B cell (primary cell): ENCODE data around the gene AZI2. TPM values are rescaled to one million over a fixed set of nuclear protein-coding genes. Genes with fewer than 3 reads are reported as not detected.

ENCODE experiments used
- ATAC-seq: fragments of 200-7000 bp; cut with Tn5 transposase; one replicate; pipeline ENCODE4 v1.10.0; 2021; ENCODE audit warnings: low read depth, mild to moderate bottlenecking, moderate number of reproducible peaks, moderate library complexity
- CTCF ChIA-PET: fragments of 350-600 bp; sonication (Branson Sonifier 250); formaldehyde crosslinking; loops from one replicate; lab custom pipeline; 2021; ENCODE audit warnings: antibody characterized with exemption, inconsistent platforms; lab: Charles Lee
- POLR2A ChIA-PET: fragments of 350-600 bp; sonication (Branson Sonifier 250); formaldehyde crosslinking; loops from one replicate; lab custom pipeline; 2021; ENCODE audit warnings: antibody characterized with exemption; lab: Charles Lee
- DNase-seq: peaks from one replicate; pipeline ENCODE4 v3.0.0; 2013
- H2AFZ ChIP-seq: 2 replicates; pipeline ENCODE4 v1.6.1; 2012; ENCODE audit warnings: mild to moderate bottlenecking, low read depth, low read length; ENCODE audit not compliant: insufficient read depth, poor library complexity, severe bottlenecking
- H3K27ac ChIP-seq, 2 donors: 1 replicate in 1 of 2; 2 replicates in 1 of 2; pipeline ENCODE4 v1.5.1; 2012 to 2013; ENCODE audit warnings: low read length in 2 of 2, mild to moderate bottlenecking in 2 of 2, moderate library complexity in 1 of 2
- H3K27me3 ChIP-seq, 4 experiments: fragments of 200-600 bp in 1 of 4; sonication (generic) in 1 of 4; replicated peaks in 1 of 4; 1 replicate in 2 of 4; 2 replicates in 2 of 4; pipeline versions ENCODE4 v1.6.1 to v1.7.0; 2013 to 2016; ENCODE audit warnings: low read length in 3 of 4, mild to moderate bottlenecking in 2 of 4, mixed read lengths in 1 of 4, moderate library complexity in 1 of 4; ENCODE audit not compliant: insufficient read depth in 4 of 4, control insufficient read depth in 3 of 4; ENCODE audit errors: control extremely low read depth in 1 of 4
- H3K36me3 ChIP-seq, 2 experiments: replicated peaks in 1 of 2; 1 replicate in 1 of 2; 2 replicates in 1 of 2; pipeline versions ENCODE4 v1.6.1 to v1.7.1; 2013; ENCODE audit warnings: low read length in 1 of 2; ENCODE audit not compliant: insufficient read depth in 2 of 2, control insufficient read depth in 1 of 2; ENCODE audit errors: control extremely low read depth in 1 of 2, extremely low read depth in 1 of 2
- H3K4me1 ChIP-seq, 2 donors: fragments of 200-600 bp in 1 of 2; sonication (generic) in 1 of 2; 1 replicate in 1 of 2; 2 replicates in 1 of 2; pipeline versions ENCODE4 v1.5.1 to v1.6.1; 2013 to 2017; ENCODE audit warnings: low read length in 2 of 2; ENCODE audit not compliant: control insufficient read depth in 2 of 2, insufficient read depth in 2 of 2
- H3K4me2 ChIP-seq: replicated peaks from 2 replicates; pipeline ENCODE3; 2012; ENCODE audit warnings: mild to moderate bottlenecking, low read depth, low read length; ENCODE audit not compliant: poor library complexity, severe bottlenecking
- H3K4me3 ChIP-seq, 5 experiments: fragments of 200-600 bp in 1 of 5; sonication (generic) in 1 of 5; 1 replicate in 3 of 5; 2 replicates in 2 of 5; pipeline versions ENCODE4 v1.5.1 to v1.7.0; 2011 to 2016; ENCODE audit warnings: low read length in 4 of 5, mild to moderate bottlenecking in 4 of 5, low read depth in 2 of 5, control low read depth in 1 of 5, moderate library complexity in 1 of 5; ENCODE audit not compliant: insufficient read depth in 1 of 5; ENCODE audit errors: control extremely low read depth in 1 of 5, extremely low read depth in 1 of 5
- H3K79me2 ChIP-seq: fragments of 200-600 bp; sonication (generic); one replicate; pipeline ENCODE4 v1.6.0; 2016; ENCODE audit warnings: low read length; ENCODE audit not compliant: control insufficient read depth, insufficient read depth
- H3K9ac ChIP-seq: fragments of 200-600 bp; sonication (generic); 2 replicates; pipeline ENCODE4 v1.6.1; 2017; ENCODE audit warnings: mild to moderate bottlenecking, low read length, moderate library complexity
- H3K9me3 ChIP-seq, 3 donors: one replicate each; pipeline versions ENCODE4 v1.6.1 to v1.7.1; 2013; ENCODE audit warnings: low read length in 2 of 3; ENCODE audit not compliant: control insufficient read depth in 2 of 3, insufficient read depth in 1 of 3; ENCODE audit errors: control extremely low read depth in 1 of 3
- H4K20me1 ChIP-seq: 2 replicates; pipeline ENCODE4 v1.6.0; 2012; ENCODE audit warnings: mild to moderate bottlenecking, low read length; ENCODE audit not compliant: insufficient read depth, control insufficient read depth, poor library complexity, severe bottlenecking
- H3K27ac Mint-ChIP-seq: one replicate; pipeline ENCODE4 v1.8.0; 2021; ENCODE audit warnings: mixed read lengths
- H3K27me3 Mint-ChIP-seq: one replicate; pipeline ENCODE4 v1.8.0; 2021; ENCODE audit warnings: mixed read lengths
- H3K4me1 Mint-ChIP-seq: one replicate; pipeline ENCODE4 v1.8.0; 2021; ENCODE audit warnings: mixed read lengths
- H3K4me3 Mint-ChIP-seq: one replicate; pipeline ENCODE4 v1.8.0; 2021; ENCODE audit warnings: mixed read lengths
- H3K9me3 Mint-ChIP-seq: one replicate; pipeline ENCODE4 v1.8.0; 2022; ENCODE audit warnings: mixed read lengths; ENCODE audit not compliant: insufficient read depth
- CTCF ChIP-seq: fragments of 200-600 bp; IDR thresholded peaks from one replicate; pipeline ENCODE4 v1.8.0; 2022; ENCODE audit warnings: antibody characterized with exemption, mild to moderate bottlenecking
- EZH2 ChIP-seq: IDR thresholded peaks from 2 replicates; pipeline ENCODE4 v1.6.1; 2012; ENCODE audit warnings: borderline replicate concordance, low read depth, mild to moderate bottlenecking, moderate library complexity, low read length; ENCODE audit not compliant: insufficient read depth, poor library complexity, severe bottlenecking
- WGBS: methylation state at CpG from one replicate; pipeline ENCODE4 v1.1.5; 2013; ENCODE audit warnings: missing lambda C conversion rate; ENCODE audit not compliant: insufficient coverage; 5-methylcytosine and 5-hydroxymethylcytosine counted together
- intact Hi-C: fragments of 100-400 bp; cut with micrococcal nuclease; formaldehyde crosslinking; loops from one replicate; pipeline ENCODE4 v1.10.0; 2022
- polyA plus RNA-seq: library from polyadenylated mRNA; depleted of rRNA; stranded (reverse); fragments of >200 nt; gene quantifications from 2 replicates; pipeline ENCODE4 v1.2.3, GENCODE V29; 2012
- total RNA-seq, 2 donors: library from RNA; stranded (reverse); fragments of 120-200 nt in 1 of 2; gene quantifications; 1 replicate in 1 of 2; 2 replicates in 1 of 2; pipeline versions ENCODE4 v1.2.3 to v1.2.4, GENCODE V29; 2013 to 2022

AZI2 gene
- total and polyA plus RNA-seq, 2 donors (not counting 1 experiment from before 2014, with no cell fraction given) = 7.1 to 21.1 TPM

- Mint-ChIP-seq H3K27ac (no peak overlapping the region), H3K4me3 (no peak overlapping the region), H3K4me1 (peaks cover 2% of the 10 kb centered on the region), H3K27me3 (no peaks in the 10 kb centered on the region), H3K9me3 (no peaks in the 10 kb centered on the region)
- Histone ChIP-seq H2AFZ (no peak overlapping the region), H3K4me1 (peaks cover 0 to 2% of the 10 kb centered on the region in 2 donors), H3K4me2 (no peak overlapping the region), H3K79me2 (no peaks in the 10 kb centered on the region), H3K9ac (no peak overlapping the region), H4K20me1 (no peaks in the 10 kb centered on the region), H3K4me3 (no peak overlapping the region), H3K36me3 (peaks cover 0 to 3% of the 10 kb centered on the region in 2 experiments), H3K27me3 (no peaks in the 10 kb centered on the region), H3K9me3 (no peaks in the 10 kb centered on the region), H3K27ac (no peak overlapping the region)
- TF ChIP-seq EZH2 = no peak
- TF ChIP-seq CTCF = no peak
- ATAC-seq = no peak
- no CpG with 5 or more reads among the region's 4 CpGs for WGBS
- intact Hi-C loops = no loop called here
- no peak for DNase-seq
- ChIA-PET POLR2A (no interaction called here), CTCF (interaction anchor here (1.3 kb wide), 1 partner anchor 36 kb away, joined by 3 read pairs; no protein-coding TSS in a partner anchor)
These were observed 56.0 kb downstream of the AZI2 start for GRCh38 chr3:28292622-28293021.

- ATAC-seq (no peak), DNase-seq (no peak)
- Histone ChIP-seq H4K20me1 (no peaks in the 10 kb centered on the region), H3K27me3 (no peaks in the 10 kb centered on the region), H3K9ac (no peak overlapping the region), H3K4me2 (no peak overlapping the region), H2AFZ (no peak overlapping the region), H3K27ac (no peak overlapping the region), H3K79me2 (no peaks in the 10 kb centered on the region), H3K4me1 (peaks cover 0 to 2% of the 10 kb centered on the region in 2 donors), H3K36me3 (peaks cover 0 to 3% of the 10 kb centered on the region in 2 experiments), H3K4me3 (no peak overlapping the region), H3K9me3 (no peaks in the 10 kb centered on the region)
- TF ChIP-seq EZH2 (no peak), CTCF (no peak)
- ChIA-PET POLR2A (no interaction called here), CTCF (no interaction called here)
- peaks cover 2% of the 10 kb centered on the region for H3K4me1 Mint-ChIP-seq
- H3K9me3 Mint-ChIP-seq = no peaks in the 10 kb centered on the region
- no peak overlapping the region for H3K4me3 Mint-ChIP-seq
- H3K27ac Mint-ChIP-seq = no peak overlapping the region
- intact Hi-C loops = no loop called here
- no peaks in the 10 kb centered on the region for H3K27me3 Mint-ChIP-seq
These were observed 57.0 kb downstream of the AZI2 start for GRCh38 chr3:28291577-28291976.
